Keratinocyte (primary cell): ENCODE data around the gene CSH2.

Experiments
- EZH2 ChIP-seq: IDR thresholded peaks from one replicate; pipeline ENCODE4 v1.6.1; 2012; ENCODE audit warnings: inconsistent platforms, mild to moderate bottlenecking, low read length, moderate library complexity
- TF ChIP-seq, protein P1 (sequence below), 3 experiments: IDR thresholded peaks in 1 of 3; conservative IDR thresholded peaks in 1 of 3; optimal IDR thresholded peaks in 1 of 3; 2 replicates in 2 of 3; 3 replicates in 1 of 3; pipeline versions ENCODE3 to v1.5.1; 2011; ENCODE audit warnings: low read length in 3 of 3, mild to moderate bottlenecking in 3 of 3, moderate library complexity in 2 of 3, control low read depth in 1 of 3, inconsistent platforms in 1 of 3; ENCODE audit not compliant: insufficient read depth in 2 of 3; ENCODE audit errors: extremely low read depth in 1 of 3

DNA sequence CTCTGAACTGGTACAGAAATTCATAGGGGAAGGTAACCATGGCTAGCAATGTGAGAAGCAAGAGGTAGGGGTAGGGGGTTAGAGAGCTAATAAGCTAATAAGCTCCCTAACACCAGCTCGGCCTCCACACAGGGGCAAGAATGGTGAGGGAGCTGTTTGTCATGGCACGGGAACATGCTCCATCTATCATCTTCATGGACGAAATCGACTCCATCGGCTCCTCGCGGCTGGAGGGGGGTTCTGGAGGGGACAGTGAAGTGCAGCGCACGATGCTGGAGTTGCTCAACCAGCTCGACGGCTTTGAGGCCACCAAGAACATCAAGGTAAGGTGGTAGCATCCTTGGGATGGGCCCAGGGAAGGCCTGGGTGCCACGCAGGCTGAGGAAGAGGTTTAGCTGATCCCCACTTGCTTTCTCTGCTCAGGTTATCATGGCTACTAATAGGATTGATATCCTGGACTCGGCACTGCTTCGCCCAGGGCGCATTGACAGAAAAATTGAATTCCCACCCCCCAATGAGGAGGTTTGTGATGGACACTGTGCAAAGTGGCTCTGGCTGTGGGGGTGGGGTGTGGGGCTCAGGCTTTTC, 42.5 kb downstream of the CSH2 start:
- TF ChIP-seq, protein P1, sequence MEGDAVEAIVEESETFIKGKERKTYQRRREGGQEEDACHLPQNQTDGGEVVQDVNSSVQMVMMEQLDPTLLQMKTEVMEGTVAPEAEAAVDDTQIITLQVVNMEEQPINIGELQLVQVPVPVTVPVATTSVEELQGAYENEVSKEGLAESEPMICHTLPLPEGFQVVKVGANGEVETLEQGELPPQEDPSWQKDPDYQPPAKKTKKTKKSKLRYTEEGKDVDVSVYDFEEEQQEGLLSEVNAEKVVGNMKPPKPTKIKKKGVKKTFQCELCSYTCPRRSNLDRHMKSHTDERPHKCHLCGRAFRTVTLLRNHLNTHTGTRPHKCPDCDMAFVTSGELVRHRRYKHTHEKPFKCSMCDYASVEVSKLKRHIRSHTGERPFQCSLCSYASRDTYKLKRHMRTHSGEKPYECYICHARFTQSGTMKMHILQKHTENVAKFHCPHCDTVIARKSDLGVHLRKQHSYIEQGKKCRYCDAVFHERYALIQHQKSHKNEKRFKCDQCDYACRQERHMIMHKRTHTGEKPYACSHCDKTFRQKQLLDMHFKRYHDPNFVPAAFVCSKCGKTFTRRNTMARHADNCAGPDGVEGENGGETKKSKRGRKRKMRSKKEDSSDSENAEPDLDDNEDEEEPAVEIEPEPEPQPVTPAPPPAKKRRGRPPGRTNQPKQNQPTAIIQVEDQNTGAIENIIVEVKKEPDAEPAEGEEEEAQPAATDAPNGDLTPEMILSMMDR (optimal IDR thresholded peaks at IDR 0.05 in 1 of 3, IDR thresholded peaks at IDR 0.05 in 1 of 3, conservative IDR thresholded peaks at IDR 0.05 in 1 of 3; ENCODE audit: extremely low read depth in 1 of 3, insufficient read depth in 2 of 3, low read length in 3 of 3): no peak
- no peak for TF ChIP-seq EZH2
